Activated naive CD8-positive, alpha-beta T cell treated with anti-CD3 and anti-CD28 coated beads, Interleukin-2, amount 50 U/mL, for 16 hours (primary cell): Measurements from ENCODE around the gene MAGI1.

Experiments
- DNase-seq: peaks from one replicate; pipeline ENCODE4 v3.0.0-alpha.2; 2020; ENCODE audit warnings: low read depth, low spot score

Gene MAGI1

GRCh38 chr3:65972765-65973164 lies 66.0 kb downstream of the MAGI1 start:
- no peak for DNase-seq

- no peak for DNase-seq
Observed at GRCh38 chr3:65971293-65972252, 67.1 kb downstream of the MAGI1 start.

GRCh38 chr3:65968996-65969395 lies 69.7 kb downstream of the MAGI1 start:
- DNase-seq, result no peak

- DNase-seq, result no peak
Observed at GRCh38 chr3:65967451-65967850, 71.3 kb downstream of the MAGI1 start.

- DNase-seq, result no peak
Observed at GRCh38 chr3:65964838-65965237, 73.9 kb downstream of the MAGI1 start.

- DNase-seq, result no peak
Observed at GRCh38 chr3:65963787-65964677, 74.7 kb downstream of the MAGI1 start.

- no peak for DNase-seq
Observed at GRCh38 chr3:65961733-65962132, 77.0 kb downstream of the MAGI1 start.

- DNase-seq, result no peak
Observed at GRCh38 chr3:65961128-65961527, 77.6 kb downstream of the MAGI1 start.

- DNase-seq, result no peak
Observed at GRCh38 chr3:65960087-65960486, 78.6 kb downstream of the MAGI1 start.

GRCh38 chr3:65958216-65958615 lies 80.5 kb downstream of the MAGI1 start:
- DNase-seq, result no peak

GRCh38 chr3:65955792-65956477 lies 82.8 kb downstream of the MAGI1 start:
- DNase-seq, result no peak

GRCh38 chr3:65953881-65954733 lies 84.6 kb downstream of the MAGI1 start:
- DNase-seq, result no peak

GRCh38 chr3:65953301-65953812 lies 85.4 kb downstream of the MAGI1 start:
- no peak for DNase-seq

GRCh38 chr3:65952842-65953241 lies 85.9 kb downstream of the MAGI1 start:
- DNase-seq, result no peak

GRCh38 chr3:65951836-65952505 lies 86.7 kb downstream of the MAGI1 start:
- DNase-seq, result no peak

GRCh38 chr3:65950340-65951326 lies 88.1 kb downstream of the MAGI1 start:
- DNase-seq, result no peak

GRCh38 chr3:65948841-65949573 lies 89.7 kb downstream of the MAGI1 start:
- DNase-seq, result no peak

GRCh38 chr3:65946438-65946837 lies 92.3 kb downstream of the MAGI1 start:
- no peak for DNase-seq
